ENCODE results near the gene GPR153. TPM values are rescaled to one million over a fixed set of nuclear protein-coding genes. Genes with fewer than 3 reads are reported as not detected.

Gene GPR153
- total RNA-seq, 1 donor from 2014 or later = 25.0 TPM

- Mint-ChIP-seq H3K4me1 (peaks cover 28% of the 10 kb centered on the region), H3K4me3 (peak within 1 kb of the TSS; percentile 82), H3K27ac (peak within 1 kb of the TSS; percentile 97), H3K36me3 (peaks cover 4% of the 10 kb centered on the region), H3K9me3 (no peaks in the 10 kb centered on the region), H3K27me3 (ENCODE audit: low read depth) (no peaks in the 10 kb centered on the region)
- peak; percentile 82 to 89 for DNase-seq (ENCODE audit: low spot score in 2 of 2, unreplicated experiment in 2 of 2)
- TF ChIP-seq CTCF (IDR thresholded peaks at IDR 0.05; ENCODE audit: unreplicated experiment) = no peak
Measured at GRCh38 chr1:6205849-6206519, 54.9 kb downstream of the GPR153 start, which contains the start of gene RNF207. Gene RNF207 (plus strand): TSS chr1:6206119. CDS start chr1:6206536, 417 bp downstream.

GRCh38 chr1:6202256-6202655 lies 58.6 kb downstream of the GPR153 start:
- no peaks in the 10 kb centered on the region for H3K27me3 Mint-ChIP-seq (ENCODE audit: low read depth)
- H3K4me3 Mint-ChIP-seq = no peak overlapping the region
- H3K36me3 Mint-ChIP-seq = peaks cover 4% of the 10 kb centered on the region
- no peak for DNase-seq (ENCODE audit: low spot score in 2 of 2, unreplicated experiment in 2 of 2)
- no peaks in the 10 kb centered on the region for H3K9me3 Mint-ChIP-seq
- TF ChIP-seq CTCF (IDR thresholded peaks at IDR 0.05; ENCODE audit: unreplicated experiment) = no peak
- peaks cover 37% of the 10 kb centered on the region for H3K4me1 Mint-ChIP-seq
- H3K27ac Mint-ChIP-seq = no peak overlapping the region

- Mint-ChIP-seq H3K4me1 (peaks cover 34% of the 10 kb centered on the region), H3K27ac (peak overlapping the region; percentile 90), H3K27me3 (ENCODE audit: low read depth) (no peaks in the 10 kb centered on the region), H3K9me3 (no peaks in the 10 kb centered on the region), H3K4me3 (peak overlapping the region; percentile 83), H3K36me3 (peaks cover 12% of the 10 kb centered on the region)
- no peak for TF ChIP-seq CTCF (IDR thresholded peaks at IDR 0.05; ENCODE audit: unreplicated experiment)
- no peak for DNase-seq (ENCODE audit: low spot score in 2 of 2, unreplicated experiment in 2 of 2)
Measured at GRCh38 chr1:6200188-6200809, 60.6 kb downstream of the GPR153 start.

- no peaks in the 10 kb centered on the region for H3K27me3 Mint-ChIP-seq (ENCODE audit: low read depth)
- H3K27ac Mint-ChIP-seq = peak within 1 kb of the TSS; percentile 90
- TF ChIP-seq CTCF (IDR thresholded peaks at IDR 0.05; ENCODE audit: unreplicated experiment) = no peak
- DNase-seq (ENCODE audit: low spot score in 2 of 2, unreplicated experiment in 2 of 2) = peak; percentile 88 to 94
- H3K36me3 Mint-ChIP-seq = peaks cover 12% of the 10 kb centered on the region
- H3K9me3 Mint-ChIP-seq = no peaks in the 10 kb centered on the region
- peak within 1 kb of the TSS; percentile 83 for H3K4me3 Mint-ChIP-seq
- peaks cover 31% of the 10 kb centered on the region for H3K4me1 Mint-ChIP-seq
Measured at GRCh38 chr1:6199298-6200187, 61.4 kb downstream of the GPR153 start, which contains the start of gene RPL22. Gene RPL22 (minus strand): TSS chr1:6199595. CDS start chr1:6199573, 22 bp downstream.

- Mint-ChIP-seq H3K36me3 (peaks cover 16% of the 10 kb centered on the region), H3K27ac (peak overlapping the region; percentile 90), H3K4me1 (peaks cover 31% of the 10 kb centered on the region), H3K4me3 (peak overlapping the region; percentile 83), H3K27me3 (ENCODE audit: low read depth) (no peaks in the 10 kb centered on the region), H3K9me3 (no peaks in the 10 kb centered on the region)
- no peak for TF ChIP-seq CTCF (IDR thresholded peaks at IDR 0.05; ENCODE audit: unreplicated experiment)
- no peak for DNase-seq (ENCODE audit: low spot score in 2 of 2, unreplicated experiment in 2 of 2)
Measured at GRCh38 chr1:6198646-6199297, 62.1 kb downstream of the GPR153 start.
